ENCODE measurements around the gene GM2A. TPM values are rescaled to one million over a fixed set of nuclear protein-coding genes. Genes with fewer than 3 reads are reported as not detected.
"Not testable (repeated sequence)": the region's sequence is repeated elsewhere in the genome, so short reads cannot be mapped to it uniquely, and the experiment has no call there.

GM2A gene
- polyA plus RNA-seq, 1 experiment, result 12.7 TPM

DNA sequence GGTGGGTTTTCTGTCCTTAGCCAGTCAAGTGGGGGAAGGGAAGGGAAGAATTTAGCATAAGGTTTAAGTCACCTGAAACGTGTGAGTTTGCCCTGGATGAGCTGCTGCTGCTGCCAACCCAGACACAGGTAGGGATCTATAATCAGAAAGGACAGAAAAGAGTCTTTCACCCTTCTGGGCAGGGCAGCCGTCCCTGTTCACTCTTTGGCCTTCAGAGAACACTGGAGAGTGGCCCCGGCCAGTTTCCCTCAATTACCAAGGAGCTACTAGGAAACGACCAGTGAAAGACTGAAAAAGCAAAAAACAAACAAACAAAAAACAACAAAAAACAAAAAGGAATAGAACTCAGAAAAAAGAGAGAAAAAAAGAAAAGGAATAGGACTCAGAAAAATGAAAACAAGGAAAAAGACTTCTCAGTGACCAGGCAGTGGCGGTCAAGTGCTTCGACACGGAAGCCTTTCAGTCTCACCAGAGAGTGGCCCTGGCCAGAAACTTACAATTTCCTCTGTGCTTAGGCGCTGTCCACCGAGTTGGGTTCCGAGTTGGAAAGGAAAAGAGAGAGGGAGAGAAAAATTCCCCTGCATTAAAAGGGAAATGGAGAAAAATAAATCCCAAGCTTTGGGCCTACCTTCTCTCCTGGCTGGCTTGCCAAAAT is 2.5 kb upstream of the GM2A start:
- Histone ChIP-seq H3K4me3 (ENCODE audit: low read depth, low read length) (no peak overlapping the region), H3K27me3 (ENCODE audit: control insufficient read depth, insufficient read depth, low read length) (no peaks in the 10 kb centered on the region), H3K36me3 (ENCODE audit: control insufficient read depth, insufficient read depth, low read length) (no peaks in the 10 kb centered on the region)
- TF ChIP-seq, protein P1, sequence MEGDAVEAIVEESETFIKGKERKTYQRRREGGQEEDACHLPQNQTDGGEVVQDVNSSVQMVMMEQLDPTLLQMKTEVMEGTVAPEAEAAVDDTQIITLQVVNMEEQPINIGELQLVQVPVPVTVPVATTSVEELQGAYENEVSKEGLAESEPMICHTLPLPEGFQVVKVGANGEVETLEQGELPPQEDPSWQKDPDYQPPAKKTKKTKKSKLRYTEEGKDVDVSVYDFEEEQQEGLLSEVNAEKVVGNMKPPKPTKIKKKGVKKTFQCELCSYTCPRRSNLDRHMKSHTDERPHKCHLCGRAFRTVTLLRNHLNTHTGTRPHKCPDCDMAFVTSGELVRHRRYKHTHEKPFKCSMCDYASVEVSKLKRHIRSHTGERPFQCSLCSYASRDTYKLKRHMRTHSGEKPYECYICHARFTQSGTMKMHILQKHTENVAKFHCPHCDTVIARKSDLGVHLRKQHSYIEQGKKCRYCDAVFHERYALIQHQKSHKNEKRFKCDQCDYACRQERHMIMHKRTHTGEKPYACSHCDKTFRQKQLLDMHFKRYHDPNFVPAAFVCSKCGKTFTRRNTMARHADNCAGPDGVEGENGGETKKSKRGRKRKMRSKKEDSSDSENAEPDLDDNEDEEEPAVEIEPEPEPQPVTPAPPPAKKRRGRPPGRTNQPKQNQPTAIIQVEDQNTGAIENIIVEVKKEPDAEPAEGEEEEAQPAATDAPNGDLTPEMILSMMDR (IDR thresholded peaks at IDR 0.05; ENCODE audit: insufficient read depth, low read depth, low read length), result no peak
- ChIA-PET POLR2A (no interaction called here), CTCF (interaction anchor here (1.4 to 2.1 kb wide), 2 partner anchors 9 to 12 kb away, joined by 5 to 11 read pairs; no protein-coding TSS in a partner anchor)
- DNase-seq (ENCODE audit: low read depth), result no peak

DNA sequence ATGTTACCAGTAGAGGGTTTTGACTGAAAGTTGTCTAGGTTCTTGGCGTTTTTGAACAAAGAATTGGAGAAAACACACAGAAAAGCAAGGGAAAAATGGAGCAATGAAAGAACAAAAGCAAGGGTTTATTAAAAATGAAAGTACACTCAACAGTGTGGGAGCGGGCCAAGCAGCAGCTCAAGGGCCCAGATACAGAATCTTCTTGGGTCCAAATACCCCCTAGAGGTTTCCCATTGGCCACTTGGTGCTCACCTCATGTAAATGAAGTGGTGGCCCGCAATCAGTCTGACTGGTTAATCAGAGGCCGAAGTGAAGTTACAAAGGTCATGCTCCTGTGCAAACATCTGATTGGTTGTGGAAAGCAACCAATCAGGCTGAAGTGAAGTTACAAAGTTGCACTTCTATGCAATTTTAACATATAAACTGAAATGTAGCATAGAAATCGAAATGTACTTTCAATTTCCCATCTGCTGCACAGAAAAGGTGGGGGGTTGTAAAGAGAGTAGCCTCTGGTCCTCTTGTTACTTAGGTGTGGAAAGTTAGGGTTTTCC is 1.9 kb upstream of the GM2A start:
- Histone ChIP-seq H3K27me3 (ENCODE audit: control insufficient read depth, insufficient read depth, low read length) (no peaks in the 10 kb centered on the region), H3K36me3 (ENCODE audit: control insufficient read depth, insufficient read depth, low read length) (no peaks in the 10 kb centered on the region), H3K4me3 (ENCODE audit: low read depth, low read length) (no peak overlapping the region)
- ChIA-PET CTCF (interaction anchor here (1.1 to 2.1 kb wide), 3 partner anchors 10 to 12 kb away, joined by 3 to 11 read pairs (median 5); no protein-coding TSS in a partner anchor), POLR2A (no interaction called here)
- TF ChIP-seq, protein P1 (IDR thresholded peaks at IDR 0.05; ENCODE audit: insufficient read depth, low read depth, low read length), result no peak
- no peak for DNase-seq (ENCODE audit: low read depth)

DNA sequence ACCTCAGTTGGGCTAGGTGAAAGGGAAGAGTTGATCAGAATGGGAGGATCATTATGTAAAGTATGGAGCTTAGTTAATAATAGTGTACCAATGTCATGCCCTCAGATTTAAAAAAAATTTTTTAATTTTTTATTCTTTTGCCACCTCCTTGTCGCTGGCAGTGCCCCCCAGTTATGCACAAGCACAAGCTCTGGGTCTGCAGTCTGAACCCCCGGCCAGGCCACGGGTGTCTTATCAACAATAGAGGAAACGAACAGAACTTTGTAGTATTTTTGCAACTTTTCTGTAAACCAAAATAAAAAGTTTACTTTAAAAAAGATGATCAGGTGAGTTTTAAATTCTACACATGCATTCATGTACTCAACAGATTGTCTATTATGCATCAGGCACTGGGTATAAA is 1.4 kb upstream of the GM2A start:
- DNase-seq (ENCODE audit: low read depth), result no peak
- H3K4me3 ChIP-seq (ENCODE audit: low read depth, low read length), result no peak overlapping the region
- POLR2A ChIA-PET, result no interaction called here
- no peaks in the 10 kb centered on the region for H3K27me3 ChIP-seq (ENCODE audit: control insufficient read depth, insufficient read depth, low read length)
- CTCF ChIA-PET, result interaction anchor here (0.6 to 2.6 kb wide), 4 partner anchors 10 to 574 kb away, joined by 3 to 19 read pairs (median 3); no protein-coding TSS in a partner anchor
- no peaks in the 10 kb centered on the region for H3K36me3 ChIP-seq (ENCODE audit: control insufficient read depth, insufficient read depth, low read length)
- TF ChIP-seq, protein P1 (IDR thresholded peaks at IDR 0.05; ENCODE audit: insufficient read depth, low read depth, low read length), result no peak

DNA sequence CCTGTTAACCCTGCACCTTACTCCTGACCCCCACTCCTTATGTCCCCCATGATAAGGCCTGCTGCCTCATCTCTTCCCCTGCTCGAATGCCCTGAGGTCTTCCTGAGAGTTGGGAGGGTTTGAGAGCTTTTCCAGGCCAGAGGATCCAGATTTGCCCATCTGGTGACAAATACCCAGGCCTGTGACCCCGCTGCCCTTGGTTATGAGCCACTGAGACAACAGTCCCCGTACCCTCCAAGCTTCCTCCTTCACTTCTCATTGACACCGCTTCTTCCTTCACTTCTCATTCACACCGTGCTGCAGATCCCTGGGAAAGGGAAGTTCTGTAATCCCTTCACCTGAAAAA is 593 bp downstream of the GM2A start:
- CTCF ChIA-PET, result interaction anchor here (2.6 kb wide), 1 partner anchor 14 kb away, joined by 19 read pairs; no protein-coding TSS in a partner anchor
- H3K4me3 ChIP-seq (ENCODE audit: low read depth, low read length), result peak overlapping the region; percentile 77
- DNase-seq (ENCODE audit: low read depth), result no peak
- TF ChIP-seq, protein P1 (IDR thresholded peaks at IDR 0.05; ENCODE audit: insufficient read depth, low read depth, low read length), result no peak
- H3K27me3 ChIP-seq (ENCODE audit: control insufficient read depth, insufficient read depth, low read length), result no peaks in the 10 kb centered on the region
- no peaks in the 10 kb centered on the region for H3K36me3 ChIP-seq (ENCODE audit: control insufficient read depth, insufficient read depth, low read length)
- POLR2A ChIA-PET, result no interaction called here

DNA sequence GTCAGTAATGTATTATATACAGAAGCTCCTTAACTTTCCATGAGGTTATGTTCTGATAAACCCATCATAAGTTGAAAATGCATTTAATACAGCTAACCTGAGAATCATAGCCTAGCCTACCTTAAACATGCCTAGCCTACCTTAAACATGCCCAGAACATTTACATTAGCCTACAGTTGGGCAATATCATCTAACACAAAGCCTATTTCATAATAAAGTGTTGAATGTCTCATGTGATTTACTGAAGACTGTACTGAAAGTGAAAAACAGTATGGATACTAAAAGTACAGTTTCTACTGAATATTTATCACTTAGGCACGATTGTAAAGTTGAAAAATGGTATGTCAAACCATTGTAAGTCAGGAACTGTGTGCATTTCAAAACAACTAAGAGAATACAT is 1.6 kb downstream of the GM2A start:
- H3K36me3 ChIP-seq (ENCODE audit: control insufficient read depth, insufficient read depth, low read length), result no peaks in the 10 kb centered on the region
- ChIA-PET CTCF (interaction anchor here (0.6 to 0.7 kb wide), 2 partner anchors 15 to 85 kb away, joined by 3 read pairs; no protein-coding TSS in a partner anchor), POLR2A (no interaction called here)
- H3K27me3 ChIP-seq (ENCODE audit: control insufficient read depth, insufficient read depth, low read length), result no peaks in the 10 kb centered on the region
- H3K4me3 ChIP-seq (ENCODE audit: low read depth, low read length), result no peak overlapping the region
- DNase-seq (ENCODE audit: low read depth), result no peak
- TF ChIP-seq, protein P1 (IDR thresholded peaks at IDR 0.05; ENCODE audit: insufficient read depth, low read depth, low read length), result no peak

DNA sequence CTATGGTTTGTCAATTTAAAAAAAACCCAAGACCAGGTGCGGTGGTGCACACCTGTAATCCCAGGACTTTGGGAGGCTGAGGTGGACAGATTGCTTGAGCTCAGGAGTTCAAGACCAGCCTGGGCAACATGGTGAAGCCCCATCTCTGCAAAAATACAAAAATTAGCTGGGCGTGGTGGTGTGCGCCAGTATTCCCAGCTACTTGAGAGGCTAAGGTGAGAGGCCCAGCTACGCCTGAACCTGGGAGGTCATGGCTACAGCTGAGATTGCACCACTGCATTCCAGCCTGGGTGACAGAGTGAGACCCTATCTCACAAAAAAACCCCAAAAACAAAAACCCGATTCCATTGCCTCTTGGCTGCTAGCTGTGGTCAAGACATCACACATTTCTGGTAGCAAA is 2.0 kb downstream of the GM2A start:
- DNase-seq (ENCODE audit: low read depth); H3K27me3 ChIP-seq (ENCODE audit: control insufficient read depth, insufficient read depth, low read length); H3K36me3 ChIP-seq (ENCODE audit: control insufficient read depth, insufficient read depth, low read length); POLR2A ChIA-PET; H3K4me3 ChIP-seq (ENCODE audit: low read depth, low read length): not testable (repeated sequence)
- CTCF ChIA-PET, result interaction anchor here (0.6 to 0.7 kb wide), 2 partner anchors 16 to 86 kb away, joined by 3 read pairs; no protein-coding TSS in a partner anchor
